Limb (tissue), 2 donors: Measurements from ENCODE around the gene MAP1LC3B2.

Source experiments
- DNase-seq, 2 donors: peaks; one replicate each; pipeline ENCODE4 v3.0.0-alpha.2; 2016; ENCODE audit errors: extremely low spot score in 2 of 2

The MAP1LC3B2 gene

GRCh38 chr12:116613256-116613655, 54.1 kb downstream of the MAP1LC3B2 start:
- DNase-seq = no peak

DNA sequence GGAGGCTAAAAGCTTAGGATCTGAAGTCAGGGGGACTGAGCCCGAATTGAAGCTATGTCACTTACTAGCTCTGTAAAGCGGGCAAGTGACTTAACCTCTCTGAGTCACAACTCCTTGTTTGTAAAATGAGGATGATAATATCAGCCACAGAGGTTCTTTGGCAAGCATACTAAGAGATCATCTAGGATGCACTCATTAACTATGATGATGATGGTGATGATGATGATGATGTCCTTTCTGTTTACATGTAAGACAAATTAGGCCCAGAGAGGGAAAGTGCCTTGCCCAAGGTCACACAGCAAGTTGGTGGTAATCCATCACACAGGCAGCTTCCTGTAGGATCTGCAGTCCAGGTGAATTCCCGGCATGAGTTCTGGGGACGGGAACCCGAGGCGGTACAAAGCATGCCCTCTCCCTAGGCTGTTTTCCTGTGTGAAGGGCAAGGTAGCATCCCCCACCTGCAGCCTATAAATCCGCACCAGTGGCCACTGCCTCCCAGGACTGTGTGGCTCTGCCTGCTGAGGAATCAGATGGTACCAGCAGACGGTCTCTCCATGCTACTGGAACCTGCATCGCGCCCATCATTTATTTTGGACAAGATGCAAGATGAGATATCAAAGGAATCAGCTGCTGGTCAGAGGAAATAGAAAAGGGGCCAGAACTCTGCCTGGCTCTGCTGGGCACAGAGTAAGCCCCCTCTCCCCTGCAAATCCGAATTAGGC, 55.2 kb downstream of the MAP1LC3B2 start:
- DNase-seq = no peak

DNA sequence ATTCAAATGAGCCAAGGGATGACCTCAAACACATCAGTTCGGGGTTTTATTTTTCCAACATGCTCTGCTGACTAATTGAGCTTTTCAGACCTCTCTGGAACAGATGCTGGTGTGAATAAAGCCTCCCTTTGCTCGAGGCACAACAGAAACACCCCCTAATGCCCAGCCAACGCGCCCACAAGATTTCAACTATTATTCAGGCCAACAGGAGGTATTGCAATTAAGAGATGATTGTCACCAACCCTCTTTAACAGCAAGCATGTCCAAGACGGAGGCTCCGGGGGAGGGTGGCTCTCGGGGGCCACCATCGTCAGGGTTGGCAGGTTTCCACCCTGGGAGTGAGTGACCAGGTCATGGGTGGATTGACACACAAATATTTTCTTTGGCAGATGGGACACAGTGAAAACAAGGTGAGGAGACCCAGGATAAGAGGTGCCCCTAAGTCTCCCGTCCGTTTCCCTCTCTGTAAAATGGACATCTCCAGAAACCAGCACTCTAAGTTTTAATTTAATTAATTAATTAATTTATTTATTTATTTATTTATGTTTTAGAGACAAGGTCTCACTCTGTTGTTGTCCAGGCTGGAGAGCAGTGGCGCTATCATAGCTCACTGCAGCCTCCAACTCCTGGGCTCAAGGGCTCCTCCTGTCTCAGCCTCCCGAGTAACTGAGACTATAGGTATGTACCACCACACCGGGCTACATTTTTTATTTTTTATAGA, 56.1 kb downstream of the MAP1LC3B2 start:
- no peak for DNase-seq

DNA sequence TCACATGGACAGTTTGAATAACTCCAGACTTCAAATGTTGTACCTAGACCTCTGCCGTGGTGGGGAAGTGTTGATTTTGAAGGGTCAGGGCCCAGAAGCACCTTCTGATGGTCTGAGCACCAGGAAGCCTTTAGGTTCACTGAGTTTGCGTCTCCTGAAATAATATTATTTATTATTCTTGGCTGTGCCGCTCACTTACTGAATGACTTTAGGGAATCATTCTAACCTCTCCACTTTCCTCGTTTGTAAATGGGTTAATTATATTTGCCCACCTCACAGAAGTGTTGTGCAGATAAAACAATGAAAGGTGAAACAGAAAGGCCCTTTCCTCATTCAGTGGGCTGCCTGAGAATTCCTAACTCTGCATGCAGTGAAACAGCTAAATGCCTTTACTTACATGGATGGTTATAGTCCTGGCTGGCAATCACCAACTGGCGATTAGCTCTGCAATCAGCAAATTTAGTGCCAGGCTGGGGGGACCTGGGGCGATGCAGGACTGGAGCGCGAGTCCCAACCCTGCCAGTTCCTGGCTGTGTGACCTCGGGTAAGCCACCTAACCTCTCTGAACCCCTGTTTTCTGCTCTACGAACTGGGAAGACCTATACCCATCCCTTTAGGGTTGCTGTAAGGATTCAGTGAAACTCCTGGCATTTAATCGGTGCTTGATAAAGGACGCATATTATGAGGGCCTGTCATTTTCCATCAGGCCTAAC, 57.5 kb downstream of the MAP1LC3B2 start:
- no peak for DNase-seq

DNA sequence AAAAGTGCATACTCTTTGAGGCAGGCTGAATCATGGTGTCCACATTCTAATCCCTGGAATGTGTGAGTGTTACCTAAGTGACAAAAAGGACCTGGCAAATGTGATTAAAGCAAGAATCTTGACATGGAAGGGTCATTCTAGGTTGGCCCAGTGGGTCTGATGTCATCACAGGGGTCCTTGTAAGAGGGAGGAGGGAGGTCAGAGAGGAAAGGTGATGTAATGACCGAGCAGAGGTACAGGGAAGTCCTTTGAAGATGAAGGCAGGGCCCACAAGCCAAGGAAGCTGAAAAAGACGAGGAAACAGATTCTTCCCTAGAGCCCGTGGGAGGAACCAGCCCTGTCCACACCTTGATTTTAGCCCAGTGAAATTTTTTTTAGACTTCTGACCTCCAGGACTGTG, 60.1 kb downstream of the MAP1LC3B2 start:
- no peak for DNase-seq

- DNase-seq = no peak
These were observed 60.9 kb downstream of the MAP1LC3B2 start for GRCh38 chr12:116620124-116620491.

DNA sequence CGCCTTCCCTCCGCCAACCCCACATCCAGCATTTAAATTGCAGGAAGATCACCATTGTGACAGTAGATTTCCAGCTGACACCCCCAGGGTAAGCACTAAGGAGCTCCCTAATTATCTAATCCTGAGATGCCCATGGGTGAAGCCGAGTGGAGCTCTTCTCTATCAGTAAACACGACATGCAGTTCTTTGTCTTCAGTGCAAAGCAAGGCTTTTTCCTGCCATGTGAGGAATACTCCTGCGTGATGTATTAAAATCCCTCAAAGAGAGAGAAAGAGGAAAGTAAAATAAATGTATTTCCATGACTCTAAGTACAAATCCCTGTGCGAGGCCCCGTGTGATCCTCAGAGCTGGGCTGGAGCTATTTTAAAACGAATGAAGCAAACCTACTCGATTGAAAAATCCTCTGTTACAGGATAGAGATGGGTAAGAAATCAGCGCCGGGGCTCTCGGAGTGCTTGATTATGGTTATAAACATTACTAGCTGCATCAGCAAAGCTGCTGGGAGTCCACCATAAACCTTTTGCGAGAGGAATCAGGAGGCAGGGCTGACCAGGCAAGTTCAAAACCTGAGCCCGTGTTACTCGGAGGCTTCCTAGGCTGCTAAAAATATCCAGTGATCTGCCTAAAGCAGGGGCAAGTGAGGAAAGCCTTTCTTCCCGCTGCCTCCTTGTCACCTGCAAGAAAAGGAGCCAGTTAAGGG, 61.5 kb downstream of the MAP1LC3B2 start:
- DNase-seq = peak in 1 of 2 donors; percentile 48

GRCh38 chr12:116621194-116621593, 62.0 kb downstream of the MAP1LC3B2 start:
- DNase-seq = no peak

- no peak for DNase-seq
These were observed 65.3 kb downstream of the MAP1LC3B2 start for GRCh38 chr12:116624516-116624915.

DNA sequence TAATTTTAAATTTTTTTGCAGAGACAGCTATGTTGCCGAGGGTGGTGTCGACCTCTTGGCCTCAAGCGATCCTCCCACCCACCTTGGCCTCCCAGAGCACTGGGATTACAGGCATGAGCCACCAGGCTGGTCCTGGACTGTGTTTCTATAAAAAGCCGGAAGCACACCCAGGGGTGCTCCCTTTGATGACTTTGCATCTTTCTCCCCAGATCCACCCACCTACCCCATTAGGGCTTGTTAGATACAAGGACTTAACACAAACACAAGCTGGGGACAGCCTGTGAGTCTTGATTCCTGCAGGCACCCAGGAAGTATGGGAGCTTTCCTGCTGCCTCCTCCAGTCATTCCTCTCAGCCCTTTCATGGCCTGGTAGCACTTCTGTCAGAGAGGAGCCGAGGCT, 67.0 kb downstream of the MAP1LC3B2 start:
- DNase-seq = no peak
